22Rv1 (cell line): ENCODE measurements around the gene ZMYND15.

Experiments
- CTCF ChIP-seq: fragments of 450-650 bp; IDR thresholded peaks from 2 replicates; pipeline ENCODE4 v1.5.1; 2017; ENCODE audit warnings: mild to moderate bottlenecking
- ZFX ChIP-seq: fragments of 450-650 bp; IDR thresholded peaks from 2 replicates; pipeline ENCODE4 v1.6.1; 2017; ENCODE audit warnings: antibody characterized with exemption, borderline replicate concordance

GRCh38 chr17:4719684-4720221, 19.9 kb upstream of the ZMYND15 start:
- TF ChIP-seq CTCF (no peak), ZFX (no peak)
